HUES48 (cell line): ENCODE measurements around the gene LDAH.
"Not testable (repeated sequence)": the region's sequence is repeated elsewhere in the genome, so short reads cannot be mapped to it uniquely, and the experiment has no call there.

ENCODE experiments used
- H3K27ac ChIP-seq: one replicate; pipeline ENCODE4 v1.7.0; 2013; ENCODE audit warnings: low read depth, low read length, inconsistent platforms
- H3K27me3 ChIP-seq: 2 replicates; pipeline ENCODE4 v1.6.1; 2013; ENCODE audit warnings: mild to moderate bottlenecking, low read length; ENCODE audit not compliant: control insufficient read depth, insufficient read depth
- H3K36me3 ChIP-seq: 2 replicates; pipeline ENCODE4 v1.6.1; 2013; ENCODE audit warnings: low read length; ENCODE audit not compliant: control insufficient read depth, insufficient read depth
- H3K4me1 ChIP-seq: 2 replicates; pipeline ENCODE4 v1.6.1; 2013; ENCODE audit warnings: mild to moderate bottlenecking, low read length; ENCODE audit not compliant: control insufficient read depth, insufficient read depth
- H3K4me3 ChIP-seq: 2 replicates; pipeline ENCODE4 v1.5.1; 2013; ENCODE audit warnings: mild to moderate bottlenecking, low read depth, low read length
- H3K9ac ChIP-seq: 2 replicates; pipeline ENCODE4 v1.6.1; 2013; ENCODE audit warnings: mild to moderate bottlenecking, low read depth, low read length, moderate library complexity
- H3K9me3 ChIP-seq: 2 replicates; pipeline ENCODE4 v1.6.1; 2013; ENCODE audit warnings: low read length; ENCODE audit not compliant: control insufficient read depth, insufficient read depth

LDAH gene

GRCh38 chr2:20722592-20723240 lies 100.2 kb downstream of the LDAH start:
- Histone ChIP-seq H3K4me3 (no peak overlapping the region), H3K36me3 (peaks cover 5% of the 10 kb centered on the region; the same call in 1 of the 2 replicates), H3K9ac (no peak overlapping the region), H3K27me3 (no peaks in the 10 kb centered on the region), H3K9me3 (no peaks in the 10 kb centered on the region), H3K4me1 (no peaks in the 10 kb centered on the region), H3K27ac (no peak overlapping the region)

- Histone ChIP-seq H3K9me3 (no peaks in the 10 kb centered on the region), H3K4me3 (no peak overlapping the region), H3K36me3 (no peaks in the 10 kb centered on the region), H3K9ac (no peak overlapping the region), H3K4me1 (no peaks in the 10 kb centered on the region), H3K27me3 (no peaks in the 10 kb centered on the region), H3K27ac (no peak overlapping the region)
Observed at GRCh38 chr2:20717641-20718040, 105.3 kb downstream of the LDAH start.

- H3K4me3 ChIP-seq, H3K9me3 ChIP-seq, H3K4me1 ChIP-seq, H3K27ac ChIP-seq, H3K9ac ChIP-seq, H3K27me3 ChIP-seq, H3K36me3 ChIP-seq: not testable (repeated sequence)
Observed at GRCh38 chr2:20716164-20716563, 106.7 kb downstream of the LDAH start.

GRCh38 chr2:20714412-20714811 lies 108.5 kb downstream of the LDAH start:
- H3K4me1 ChIP-seq, H3K27ac ChIP-seq, H3K4me3 ChIP-seq, H3K27me3 ChIP-seq, H3K36me3 ChIP-seq, H3K9me3 ChIP-seq, H3K9ac ChIP-seq: not testable (repeated sequence)

- H3K9ac ChIP-seq, H3K27ac ChIP-seq, H3K4me3 ChIP-seq, H3K36me3 ChIP-seq, H3K9me3 ChIP-seq, H3K4me1 ChIP-seq, H3K27me3 ChIP-seq: not testable (repeated sequence)
Observed at GRCh38 chr2:20713585-20713984, 109.3 kb downstream of the LDAH start.

GRCh38 chr2:20711641-20712040 lies 111.3 kb downstream of the LDAH start:
- H3K9ac ChIP-seq, H3K9me3 ChIP-seq, H3K27me3 ChIP-seq, H3K27ac ChIP-seq, H3K4me1 ChIP-seq, H3K36me3 ChIP-seq, H3K4me3 ChIP-seq: not testable (repeated sequence)

GRCh38 chr2:20707601-20708000 lies 115.3 kb downstream of the LDAH start:
- Histone ChIP-seq H3K4me1 (0 out of 2 replicates have a peak, but pooled peaks cover 4% of the 10 kb centered on the region), H3K9me3 (no peaks in the 10 kb centered on the region), H3K27ac (no peak overlapping the region), H3K9ac (no peak overlapping the region), H3K27me3 (no peaks in the 10 kb centered on the region), H3K36me3 (no peaks in the 10 kb centered on the region), H3K4me3 (no peak overlapping the region)

- no peaks in the 10 kb centered on the region for H3K36me3 ChIP-seq
- 0 out of 2 replicates have a peak, but pooled peaks cover 4% of the 10 kb centered on the region for H3K4me1 ChIP-seq
- H3K4me3 ChIP-seq = no peak overlapping the region
- H3K27ac ChIP-seq = no peak overlapping the region
- H3K9ac ChIP-seq = no peak overlapping the region
- no peaks in the 10 kb centered on the region for H3K9me3 ChIP-seq
- H3K27me3 ChIP-seq = no peaks in the 10 kb centered on the region
Observed at GRCh38 chr2:20706786-20707185, 116.1 kb downstream of the LDAH start.

- Histone ChIP-seq H3K27me3 (no peaks in the 10 kb centered on the region), H3K27ac (no peak overlapping the region), H3K9me3 (no peaks in the 10 kb centered on the region), H3K4me1 (0 out of 2 replicates have a peak, but pooled peaks cover 4% of the 10 kb centered on the region), H3K9ac (no peak overlapping the region), H3K4me3 (no peak overlapping the region), H3K36me3 (no peaks in the 10 kb centered on the region)
Observed at GRCh38 chr2:20706217-20706616, 116.7 kb downstream of the LDAH start.

- H3K9ac ChIP-seq = no peak overlapping the region
- H3K36me3 ChIP-seq = peaks cover 3% of the 10 kb centered on the region; the same call in 1 of the 2 replicates
- no peak overlapping the region for H3K4me3 ChIP-seq
- H3K9me3 ChIP-seq = no peaks in the 10 kb centered on the region
- H3K27ac ChIP-seq = no peak overlapping the region
- no peaks in the 10 kb centered on the region for H3K27me3 ChIP-seq
- 0 out of 2 replicates have a peak, but pooled peaks cover 4% of the 10 kb centered on the region for H3K4me1 ChIP-seq
Observed at GRCh38 chr2:20704886-20705285, 118.0 kb downstream of the LDAH start.

GRCh38 chr2:20702563-20702962 lies 120.3 kb downstream of the LDAH start:
- 0 out of 2 replicates have a peak, but pooled peaks cover 2% of the 10 kb centered on the region for H3K4me1 ChIP-seq
- no peak overlapping the region for H3K4me3 ChIP-seq
- no peaks in the 10 kb centered on the region for H3K9me3 ChIP-seq
- no peaks in the 10 kb centered on the region for H3K27me3 ChIP-seq
- no peak overlapping the region for H3K9ac ChIP-seq
- H3K27ac ChIP-seq = no peak overlapping the region
- peaks cover 3% of the 10 kb centered on the region; the same call in 1 of the 2 replicates for H3K36me3 ChIP-seq
